Thoracic aorta (tissue), 2 donors: ENCODE measurements around the gene TMEM156. TPM values are rescaled to one million over a fixed set of nuclear protein-coding genes. Genes with fewer than 3 reads are reported as not detected.

Experiments
- ATAC-seq: fragments of 150-250 bp; one replicate; pipeline ENCODE4 v1.8.0; 2017; ENCODE audit warnings: low read depth; ENCODE audit not compliant: insufficient number of reproducible peaks, low FRiP score
- DNase-seq: peaks from one replicate; pipeline ENCODE4 v3.0.0-alpha.2; 2020; ENCODE audit warnings: low spot score
- H3K27ac ChIP-seq, 2 donors: fragments of 200-600 bp; sonication (generic); 1 replicate in 1 of 2; 2 replicates in 1 of 2; pipeline ENCODE4 v1.5.1; 2016; ENCODE audit warnings: mild to moderate bottlenecking in 2 of 2, moderate library complexity in 2 of 2
- H3K27me3 ChIP-seq: fragments of 200-600 bp; sonication (generic); replicated peaks from 2 replicates; pipeline ENCODE4 v1.6.0; 2016; ENCODE audit warnings: mild to moderate bottlenecking; ENCODE audit not compliant: insufficient read depth
- H3K36me3 ChIP-seq: fragments of 200-600 bp; sonication (generic); one replicate; pipeline ENCODE4 v1.5.1; 2016
- H3K4me1 ChIP-seq, 2 donors: fragments of 200-600 bp; sonication (generic); 1 replicate in 1 of 2; 2 replicates in 1 of 2; pipeline versions ENCODE4 v1.5.1 to v1.6.0; 2016; ENCODE audit warnings: low read depth in 2 of 2, mild to moderate bottlenecking in 1 of 2; ENCODE audit not compliant: control insufficient read depth in 1 of 2
- H3K4me3 ChIP-seq: fragments of 200-600 bp; sonication (generic); 2 replicates; pipeline ENCODE4 v1.5.1; 2016; ENCODE audit warnings: mild to moderate bottlenecking
- H3K9me3 ChIP-seq: fragments of 200-600 bp; sonication (generic); 2 replicates; pipeline ENCODE4 v1.5.1; 2016
- total RNA-seq, 2 donors: library from RNA; depleted of rRNA; stranded (reverse); fragments of >200 nt; gene quantifications; one replicate each; pipeline versions ENCODE4 v1.1.0 to v1.2.3, GENCODE V29; 2016
- TF ChIP-seq, protein P1 (sequence below): fragments of 200-600 bp; sonication (generic); IDR thresholded peaks from one replicate; pipeline ENCODE4 v1.5.1; 2019; ENCODE audit warnings: antibody characterized with exemption

The TMEM156 gene
- total RNA-seq, 2 donors from 2014 or later = not detected

DNA sequence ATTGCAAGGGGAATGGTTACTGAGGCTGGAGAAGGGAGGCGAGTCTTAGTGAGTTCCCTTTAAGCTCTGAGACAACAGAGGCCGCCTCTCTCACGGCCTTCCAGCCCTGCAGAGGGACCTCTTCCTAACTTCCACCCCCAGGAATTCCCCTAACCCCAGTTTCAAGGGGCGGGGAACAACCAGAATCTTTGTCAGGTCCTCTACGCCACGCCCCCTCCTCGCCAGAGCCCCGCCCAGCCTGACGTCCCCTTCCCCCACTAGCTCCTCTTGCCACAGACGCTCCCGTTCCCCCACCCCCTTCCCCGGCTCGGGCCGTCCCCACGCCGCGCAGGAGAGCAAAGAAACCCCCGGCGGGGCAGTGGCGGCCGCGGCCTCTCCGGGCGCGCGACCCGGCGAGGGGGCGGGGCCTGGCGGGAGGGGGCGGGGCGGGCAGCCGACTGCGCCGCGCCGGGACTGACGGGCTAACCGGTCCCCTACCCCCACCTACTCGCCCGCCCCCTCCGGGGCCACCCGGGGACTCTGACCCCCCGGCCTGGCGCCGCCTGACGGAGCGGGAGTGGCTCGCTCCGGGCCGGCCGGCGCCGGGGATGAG, 12.3 kb upstream of the TMEM156 start:
- H3K9me3 ChIP-seq = no peaks in the 10 kb centered on the region
- H3K27me3 ChIP-seq = no peaks in the 10 kb centered on the region
- DNase-seq (peak; percentile 77), ATAC-seq (peak; percentile 92)
- H3K4me1 ChIP-seq = peaks cover 15 to 26% of the 10 kb centered on the region in 2 donors
- TF ChIP-seq, protein P1, sequence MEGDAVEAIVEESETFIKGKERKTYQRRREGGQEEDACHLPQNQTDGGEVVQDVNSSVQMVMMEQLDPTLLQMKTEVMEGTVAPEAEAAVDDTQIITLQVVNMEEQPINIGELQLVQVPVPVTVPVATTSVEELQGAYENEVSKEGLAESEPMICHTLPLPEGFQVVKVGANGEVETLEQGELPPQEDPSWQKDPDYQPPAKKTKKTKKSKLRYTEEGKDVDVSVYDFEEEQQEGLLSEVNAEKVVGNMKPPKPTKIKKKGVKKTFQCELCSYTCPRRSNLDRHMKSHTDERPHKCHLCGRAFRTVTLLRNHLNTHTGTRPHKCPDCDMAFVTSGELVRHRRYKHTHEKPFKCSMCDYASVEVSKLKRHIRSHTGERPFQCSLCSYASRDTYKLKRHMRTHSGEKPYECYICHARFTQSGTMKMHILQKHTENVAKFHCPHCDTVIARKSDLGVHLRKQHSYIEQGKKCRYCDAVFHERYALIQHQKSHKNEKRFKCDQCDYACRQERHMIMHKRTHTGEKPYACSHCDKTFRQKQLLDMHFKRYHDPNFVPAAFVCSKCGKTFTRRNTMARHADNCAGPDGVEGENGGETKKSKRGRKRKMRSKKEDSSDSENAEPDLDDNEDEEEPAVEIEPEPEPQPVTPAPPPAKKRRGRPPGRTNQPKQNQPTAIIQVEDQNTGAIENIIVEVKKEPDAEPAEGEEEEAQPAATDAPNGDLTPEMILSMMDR = no peak
- peak overlapping the region; percentile 89 for H3K4me3 ChIP-seq
- no peaks in the 10 kb centered on the region for H3K36me3 ChIP-seq
- H3K27ac ChIP-seq = peak overlapping the region; percentile 81 to 83

DNA sequence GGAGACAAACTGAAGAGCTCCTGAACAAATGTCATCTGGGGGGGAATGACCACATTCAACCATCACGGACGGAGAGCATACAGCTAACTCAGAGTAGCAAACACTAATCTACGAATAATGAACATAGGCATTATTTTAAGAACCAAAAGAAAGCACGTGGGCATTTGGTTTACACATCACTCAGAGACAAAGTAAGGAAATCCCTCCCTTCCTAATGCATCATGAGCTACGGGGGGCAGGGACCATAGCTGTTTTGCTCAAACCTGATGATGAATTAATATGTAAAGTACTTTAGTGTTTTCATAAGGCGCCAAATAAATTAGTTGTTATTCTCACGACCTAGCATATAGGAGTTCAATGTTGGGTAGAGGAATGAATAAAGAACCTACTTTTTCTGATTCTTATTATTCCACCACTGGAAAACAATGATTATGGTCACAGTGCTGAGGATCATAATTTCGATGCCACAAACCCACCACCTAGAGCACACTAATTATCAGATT, 11.7 kb upstream of the TMEM156 start:
- Histone ChIP-seq H3K4me1 (peaks cover 15 to 26% of the 10 kb centered on the region in 2 donors), H3K27ac (peak overlapping the region; percentile 81 to 83), H3K4me3 (peak overlapping the region; percentile 89), H3K27me3 (no peaks in the 10 kb centered on the region), H3K9me3 (no peaks in the 10 kb centered on the region), H3K36me3 (no peaks in the 10 kb centered on the region)
- TF ChIP-seq, protein P1 = no peak
- DNase-seq = no peak
- ATAC-seq = no peak

DNA sequence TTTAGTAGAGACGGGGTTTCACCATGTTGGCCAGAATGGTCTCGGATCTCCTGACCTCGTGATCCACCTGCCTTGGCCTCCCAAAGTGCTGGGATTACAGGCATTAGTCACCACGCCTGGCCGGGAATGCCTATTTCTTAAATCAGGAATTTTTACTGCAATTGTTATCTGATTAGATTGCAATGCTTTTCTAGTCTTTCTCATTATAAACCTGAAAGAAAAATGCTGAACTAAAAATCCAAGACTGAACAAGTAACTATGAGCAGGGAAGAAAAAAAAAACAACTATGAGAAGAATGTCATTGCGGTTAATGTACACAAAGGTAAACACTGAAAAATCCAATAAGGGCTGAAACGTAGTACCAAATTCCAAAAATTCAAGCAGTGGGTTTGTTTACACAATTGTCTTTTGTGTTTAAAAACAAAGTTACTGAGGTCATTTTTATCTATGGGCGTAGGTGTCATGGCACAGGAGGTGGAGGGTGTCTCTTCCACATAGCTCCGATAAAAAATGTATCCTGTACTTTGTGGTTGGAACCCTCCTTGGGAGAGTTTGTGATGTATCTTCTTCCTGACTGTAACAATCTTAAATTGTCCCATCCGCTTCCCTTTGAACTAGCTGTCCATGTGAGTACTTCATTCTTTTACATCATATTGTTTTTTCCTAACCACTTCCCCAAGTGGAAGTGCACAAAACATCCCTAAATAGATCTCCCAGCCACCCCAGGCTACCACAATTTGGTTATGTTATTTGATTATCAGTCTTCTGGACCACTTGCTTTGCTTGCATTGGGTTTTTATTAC, 11.1 kb upstream of the TMEM156 start:
- peak overlapping the region; percentile 81 to 83 for H3K27ac ChIP-seq
- H3K36me3 ChIP-seq = no peaks in the 10 kb centered on the region
- DNase-seq (no peak), ATAC-seq (no peak)
- no peaks in the 10 kb centered on the region for H3K27me3 ChIP-seq
- H3K9me3 ChIP-seq = no peaks in the 10 kb centered on the region
- TF ChIP-seq, protein P1 = no peak
- peak overlapping the region; percentile 89 for H3K4me3 ChIP-seq
- peaks cover 15 to 26% of the 10 kb centered on the region in 2 donors for H3K4me1 ChIP-seq

GRCh38 chr4:39042366-39042765, 10.2 kb upstream of the TMEM156 start:
- TF ChIP-seq, protein P1 = no peak
- ATAC-seq (no peak), DNase-seq (no peak)
- H3K4me1 ChIP-seq = peaks cover 15 to 18% of the 10 kb centered on the region in 2 donors
- H3K27me3 ChIP-seq = no peaks in the 10 kb centered on the region
- no peak overlapping the region for H3K27ac ChIP-seq
- no peaks in the 10 kb centered on the region for H3K36me3 ChIP-seq
- no peak overlapping the region for H3K4me3 ChIP-seq
- H3K9me3 ChIP-seq = no peaks in the 10 kb centered on the region

GRCh38 chr4:39039108-39039507, 6.9 kb upstream of the TMEM156 start:
- Histone ChIP-seq H3K36me3 (no peaks in the 10 kb centered on the region), H3K4me1 (peaks cover 11 to 13% of the 10 kb centered on the region in 2 donors), H3K27ac (no peak overlapping the region), H3K9me3 (no peaks in the 10 kb centered on the region), H3K4me3 (no peak overlapping the region), H3K27me3 (no peaks in the 10 kb centered on the region)
- TF ChIP-seq, protein P1 = no peak
- ATAC-seq = no peak
- DNase-seq = no peak
